ENCODE data around the gene SH3D19.

SH3D19 gene

DNA sequence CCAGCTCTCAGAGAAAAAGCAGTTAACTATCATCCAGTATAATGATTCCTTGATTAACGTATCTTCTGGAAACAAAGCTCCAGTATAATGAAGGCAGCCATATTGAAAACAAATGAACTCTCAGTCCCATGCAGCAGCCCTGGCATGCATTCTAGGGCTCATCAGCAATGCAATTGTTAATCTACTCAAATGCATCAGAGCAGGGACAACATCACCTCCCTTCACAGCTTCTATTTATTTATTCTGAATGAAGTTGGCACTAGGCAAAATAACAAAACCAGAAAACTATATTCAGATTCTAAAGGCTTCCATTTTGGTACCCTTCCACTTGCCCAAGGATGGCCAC, 11.4 kb downstream of the SH3D19 start:
- no CpG with 5 or more reads among the region's 1 CpG for WGBS (ENCODE audit: extremely low coverage, insufficient coverage, low lambda C conversion rate)
- H3K4me2 ChIP-seq (ENCODE audit: low read length), result no peak overlapping the region
- no peak overlapping the region for H3K27ac ChIP-seq (ENCODE audit: low read depth, low read length)
- no peak overlapping the region for H2AK5ac ChIP-seq (ENCODE audit: low read length)
- H3K56ac ChIP-seq (ENCODE audit: low read length), result no peak overlapping the region
- no peak overlapping the region for H3K4me3 ChIP-seq (ENCODE audit: low read length)
- DNase-seq, result no peak
- no peak overlapping the region for H2BK5ac ChIP-seq (ENCODE audit: low read length)
- H3K9ac ChIP-seq (ENCODE audit: low read length), result no peak overlapping the region
- peak overlapping the region; percentile 7 for H3K18ac ChIP-seq (ENCODE audit: low read length)
- H3K4ac ChIP-seq (ENCODE audit: low read depth, low read length), result no peak overlapping the region
- H3K79me1 ChIP-seq (ENCODE audit: low read length), result peaks cover 8% of the 10 kb centered on the region
- no peak overlapping the region for H4K8ac ChIP-seq (ENCODE audit: low read depth, low read length)
- H3K36me3 ChIP-seq (ENCODE audit: control insufficient read depth, insufficient read depth, low read length), result no peaks in the 10 kb centered on the region
- no peak overlapping the region for H4K5ac ChIP-seq (ENCODE audit: low read length)
- peaks cover 10% of the 10 kb centered on the region for H3K4me1 ChIP-seq (ENCODE audit: control insufficient read depth, low read depth, low read length)
- H2BK120ac ChIP-seq (ENCODE audit: low read depth, low read length), result no peak overlapping the region
- H3K23ac ChIP-seq (ENCODE audit: low read length), result no peak overlapping the region
- H2BK15ac ChIP-seq (replicated peaks; ENCODE audit: low read depth), result no peak overlapping the region
- no peaks in the 10 kb centered on the region for H3K27me3 ChIP-seq (ENCODE audit: insufficient read depth, low read length, poor library complexity)
- H3K79me2 ChIP-seq (ENCODE audit: control insufficient read depth, insufficient read depth, low read length), result peaks cover 39% of the 10 kb centered on the region

- no peak overlapping the region for H3K23ac ChIP-seq (ENCODE audit: low read length)
- peaks cover 8% of the 10 kb centered on the region for H3K79me1 ChIP-seq (ENCODE audit: low read length)
Observed at GRCh38 chr4:151313306-151314009, 11.9 kb downstream of the SH3D19 start.

GRCh38 chr4:151310124-151310728, 15.2 kb downstream of the SH3D19 start:
- no peak overlapping the region for H2BK120ac ChIP-seq (ENCODE audit: low read depth, low read length)
- H3K79me2 ChIP-seq (ENCODE audit: control insufficient read depth, insufficient read depth, low read length), result peaks cover 42% of the 10 kb centered on the region
- H3K9ac ChIP-seq (ENCODE audit: low read length), result no peak overlapping the region
- no peaks in the 10 kb centered on the region for H3K27me3 ChIP-seq (ENCODE audit: insufficient read depth, low read length, poor library complexity)
- H3K4me1 ChIP-seq (ENCODE audit: control insufficient read depth, low read depth, low read length), result peaks cover 10% of the 10 kb centered on the region
- H3K4me2 ChIP-seq (ENCODE audit: low read length), result no peak overlapping the region
- H3K4me3 ChIP-seq (ENCODE audit: low read length), result no peak overlapping the region
- H4K8ac ChIP-seq (ENCODE audit: low read depth, low read length), result no peak overlapping the region
- no peak overlapping the region for H3K4ac ChIP-seq (ENCODE audit: low read depth, low read length)
- no peak overlapping the region for H3K23ac ChIP-seq (ENCODE audit: low read length)
- H3K36me3 ChIP-seq (ENCODE audit: control insufficient read depth, insufficient read depth, low read length), result no peaks in the 10 kb centered on the region
- H3K18ac ChIP-seq (ENCODE audit: low read length), result no peak overlapping the region
- H3K56ac ChIP-seq (ENCODE audit: low read length), result no peak overlapping the region
- no peak overlapping the region for H2AK5ac ChIP-seq (ENCODE audit: low read length)
- H3K79me1 ChIP-seq (ENCODE audit: low read length), result peaks cover 17% of the 10 kb centered on the region
- no peak overlapping the region for H4K5ac ChIP-seq (ENCODE audit: low read length)
- no peak for DNase-seq
- H2BK5ac ChIP-seq (ENCODE audit: low read length), result no peak overlapping the region
- H3K27ac ChIP-seq (ENCODE audit: low read depth, low read length), result no peak overlapping the region
- no CpG with 5 or more reads among the region's 5 CpGs for whole genome bisulfite sequencing (ENCODE audit: extremely low coverage, insufficient coverage, low lambda C conversion rate)
- no peak overlapping the region for H2BK15ac ChIP-seq (replicated peaks; ENCODE audit: low read depth)

More at GRCh38 chr4:151313306-151314009, 11.9 kb downstream of the SH3D19 start:
- Histone ChIP-seq H3K56ac (ENCODE audit: low read length) (no peak overlapping the region), H2AK5ac (ENCODE audit: low read length) (no peak overlapping the region), H3K18ac (ENCODE audit: low read length) (no peak overlapping the region), H3K4me3 (ENCODE audit: low read length) (no peak overlapping the region), H3K9ac (ENCODE audit: low read length) (no peak overlapping the region), H2BK120ac (ENCODE audit: low read depth, low read length) (no peak overlapping the region), H3K4ac (ENCODE audit: low read depth, low read length) (no peak overlapping the region), H4K8ac (ENCODE audit: low read depth, low read length) (no peak overlapping the region), H3K79me2 (ENCODE audit: control insufficient read depth, insufficient read depth, low read length) (peaks cover 41% of the 10 kb centered on the region), H3K36me3 (ENCODE audit: control insufficient read depth, insufficient read depth, low read length) (no peaks in the 10 kb centered on the region), H2BK5ac (ENCODE audit: low read length) (no peak overlapping the region), H2BK15ac (replicated peaks; ENCODE audit: low read depth) (no peak overlapping the region), H3K27ac (ENCODE audit: low read depth, low read length) (no peak overlapping the region), H3K27me3 (ENCODE audit: insufficient read depth, low read length, poor library complexity) (no peaks in the 10 kb centered on the region), H3K4me1 (ENCODE audit: control insufficient read depth, low read depth, low read length) (peaks cover 10% of the 10 kb centered on the region), H4K5ac (ENCODE audit: low read length) (no peak overlapping the region), H3K4me2 (ENCODE audit: low read length) (no peak overlapping the region)
- whole genome bisulfite sequencing (ENCODE audit: extremely low coverage, insufficient coverage, low lambda C conversion rate), result no CpG with 5 or more reads among the region's 6 CpGs
- no peak for DNase-seq

GRCh38 chr4:151304755-151305154, 20.6 kb downstream of the SH3D19 start:
- Histone ChIP-seq H2AK5ac (ENCODE audit: low read length) (no peak overlapping the region), H2BK5ac (ENCODE audit: low read length) (no peak overlapping the region), H3K4me3 (ENCODE audit: low read length) (no peak overlapping the region), H3K36me3 (ENCODE audit: control insufficient read depth, insufficient read depth, low read length) (no peaks in the 10 kb centered on the region), H3K4me1 (ENCODE audit: control insufficient read depth, low read depth, low read length) (no peaks in the 10 kb centered on the region), H4K5ac (ENCODE audit: low read length) (no peak overlapping the region), H3K9ac (ENCODE audit: low read length) (no peak overlapping the region), H2BK15ac (replicated peaks; ENCODE audit: low read depth) (no peak overlapping the region), H2BK120ac (ENCODE audit: low read depth, low read length) (no peak overlapping the region), H3K79me2 (ENCODE audit: control insufficient read depth, insufficient read depth, low read length) (peaks cover 40% of the 10 kb centered on the region), H4K8ac (ENCODE audit: low read depth, low read length) (no peak overlapping the region), H3K23ac (ENCODE audit: low read length) (no peak overlapping the region), H3K18ac (ENCODE audit: low read length) (no peak overlapping the region), H3K27me3 (ENCODE audit: insufficient read depth, low read length, poor library complexity) (no peaks in the 10 kb centered on the region), H3K4me2 (ENCODE audit: low read length) (no peak overlapping the region), H3K56ac (ENCODE audit: low read length) (no peak overlapping the region), H3K79me1 (ENCODE audit: low read length) (peaks cover 16% of the 10 kb centered on the region), H3K27ac (ENCODE audit: low read depth, low read length) (no peak overlapping the region), H3K4ac (ENCODE audit: low read depth, low read length) (no peak overlapping the region)
- peak; percentile 63 for DNase-seq

- Histone ChIP-seq H3K4me1 (ENCODE audit: control insufficient read depth, low read depth, low read length) (no peaks in the 10 kb centered on the region), H3K79me1 (ENCODE audit: low read length) (peaks cover 16% of the 10 kb centered on the region), H3K9ac (ENCODE audit: low read length) (no peak overlapping the region), H3K27me3 (ENCODE audit: insufficient read depth, low read length, poor library complexity) (no peaks in the 10 kb centered on the region), H3K4me2 (ENCODE audit: low read length) (no peak overlapping the region), H3K36me3 (ENCODE audit: control insufficient read depth, insufficient read depth, low read length) (no peaks in the 10 kb centered on the region), H3K18ac (ENCODE audit: low read length) (no peak overlapping the region), H3K56ac (ENCODE audit: low read length) (no peak overlapping the region), H3K4me3 (ENCODE audit: low read length) (no peak overlapping the region), H4K5ac (ENCODE audit: low read length) (no peak overlapping the region), H3K23ac (ENCODE audit: low read length) (no peak overlapping the region), H2BK5ac (ENCODE audit: low read length) (no peak overlapping the region), H2BK120ac (ENCODE audit: low read depth, low read length) (no peak overlapping the region), H3K79me2 (ENCODE audit: control insufficient read depth, insufficient read depth, low read length) (peaks cover 36% of the 10 kb centered on the region), H2AK5ac (ENCODE audit: low read length) (no peak overlapping the region), H3K4ac (ENCODE audit: low read depth, low read length) (no peak overlapping the region), H4K8ac (ENCODE audit: low read depth, low read length) (no peak overlapping the region), H2BK15ac (replicated peaks; ENCODE audit: low read depth) (no peak overlapping the region), H3K27ac (ENCODE audit: low read depth, low read length) (no peak overlapping the region)
- no peak for DNase-seq
Observed at GRCh38 chr4:151304226-151304625, 21.2 kb downstream of the SH3D19 start.

DNA sequence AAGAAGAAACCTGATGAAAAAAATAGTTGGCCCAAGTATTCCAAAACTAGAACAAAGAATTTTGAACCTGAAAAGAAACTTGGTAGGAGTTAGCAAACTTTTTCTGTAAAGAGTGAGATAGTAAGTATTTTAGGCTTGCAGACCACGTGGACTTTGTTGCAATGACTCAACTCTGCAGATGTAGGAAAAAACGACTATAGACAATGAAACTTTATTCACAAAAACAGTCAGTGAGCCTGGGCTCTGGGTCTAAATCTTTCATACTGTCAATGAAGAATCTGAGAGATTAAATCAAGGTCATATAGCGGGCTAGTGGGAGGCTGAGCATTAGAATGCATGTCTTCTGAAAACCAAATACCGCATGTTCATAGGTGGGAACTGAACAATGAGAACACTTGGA, 23.0 kb downstream of the SH3D19 start:
- Histone ChIP-seq H2BK15ac (replicated peaks; ENCODE audit: low read depth) (no peak overlapping the region), H3K56ac (ENCODE audit: low read length) (no peak overlapping the region), H3K4me2 (ENCODE audit: low read length) (no peak overlapping the region), H2BK120ac (ENCODE audit: low read depth, low read length) (no peak overlapping the region), H3K4me3 (ENCODE audit: low read length) (no peak overlapping the region), H3K4me1 (ENCODE audit: control insufficient read depth, low read depth, low read length) (no peaks in the 10 kb centered on the region), H3K27ac (ENCODE audit: low read depth, low read length) (no peak overlapping the region), H3K23ac (ENCODE audit: low read length) (no peak overlapping the region), H4K8ac (ENCODE audit: low read depth, low read length) (no peak overlapping the region), H3K9ac (ENCODE audit: low read length) (no peak overlapping the region), H3K4ac (ENCODE audit: low read depth, low read length) (no peak overlapping the region), H2AK5ac (ENCODE audit: low read length) (no peak overlapping the region), H4K5ac (ENCODE audit: low read length) (no peak overlapping the region), H2BK5ac (ENCODE audit: low read length) (no peak overlapping the region), H3K27me3 (ENCODE audit: insufficient read depth, low read length, poor library complexity) (no peaks in the 10 kb centered on the region), H3K79me2 (ENCODE audit: control insufficient read depth, insufficient read depth, low read length) (peaks cover 30% of the 10 kb centered on the region), H3K79me1 (ENCODE audit: low read length) (peaks cover 10% of the 10 kb centered on the region), H3K18ac (ENCODE audit: low read length) (no peak overlapping the region), H3K36me3 (ENCODE audit: control insufficient read depth, insufficient read depth, low read length) (no peaks in the 10 kb centered on the region)
- WGBS (ENCODE audit: extremely low coverage, insufficient coverage, low lambda C conversion rate), result no CpG with 5 or more reads among the region's 4 CpGs
- DNase-seq, result no peak
